HG03378 (cell line): ENCODE data around the gene ZCCHC24.

ENCODE experiments used
- ATAC-seq: cut with Tn5 transposase; IDR thresholded peaks from one replicate; pipeline ENCODE4 v1.9.1; 2021; ENCODE audit warnings: mild to moderate bottlenecking, moderate library complexity; ENCODE audit not compliant: unreplicated experiment

ZCCHC24 gene

GRCh38 chr10:79433324-79434222 lies 11.9 kb downstream of the ZCCHC24 start:
- no peak for ATAC-seq

- ATAC-seq = no peak
These were observed 13.3 kb downstream of the ZCCHC24 start for GRCh38 chr10:79431891-79432831.

GRCh38 chr10:79431428-79431827 lies 14.0 kb downstream of the ZCCHC24 start:
- ATAC-seq = no peak

- no peak for ATAC-seq
These were observed 14.5 kb downstream of the ZCCHC24 start for GRCh38 chr10:79430936-79431335.

- ATAC-seq = no peak
These were observed 15.0 kb downstream of the ZCCHC24 start for GRCh38 chr10:79430325-79430905.

GRCh38 chr10:79429751-79430150 lies 15.7 kb downstream of the ZCCHC24 start:
- no peak for ATAC-seq

- no peak for ATAC-seq
These were observed 17.5 kb downstream of the ZCCHC24 start for GRCh38 chr10:79427965-79428364.

- ATAC-seq = no peak
These were observed 20.3 kb downstream of the ZCCHC24 start for GRCh38 chr10:79425074-79425532.

GRCh38 chr10:79424221-79425073 lies 21.0 kb downstream of the ZCCHC24 start:
- ATAC-seq = no peak

- no peak for ATAC-seq
These were observed 23.1 kb downstream of the ZCCHC24 start for GRCh38 chr10:79422178-79422892.

- ATAC-seq = no peak
These were observed 24.3 kb downstream of the ZCCHC24 start for GRCh38 chr10:79420974-79421688.

GRCh38 chr10:79418886-79419595 lies 26.4 kb downstream of the ZCCHC24 start:
- no peak for ATAC-seq

GRCh38 chr10:79418274-79418673 lies 27.1 kb downstream of the ZCCHC24 start:
- ATAC-seq = no peak

GRCh38 chr10:79417731-79418130 lies 27.7 kb downstream of the ZCCHC24 start:
- no peak for ATAC-seq

GRCh38 chr10:79417266-79417665 lies 28.2 kb downstream of the ZCCHC24 start:
- ATAC-seq = no peak

- ATAC-seq = no peak
These were observed 28.7 kb downstream of the ZCCHC24 start for GRCh38 chr10:79416578-79417255.

- no peak for ATAC-seq
These were observed 29.5 kb downstream of the ZCCHC24 start for GRCh38 chr10:79415736-79416577.
